HepG2 (cell line): Measurements from ENCODE around the gene FBXW2. TPM values are rescaled to one million over a fixed set of nuclear protein-coding genes. Genes with fewer than 3 reads are reported as not detected.
A peak's percentile ranks its signal among the peaks of the same experiment; 100 is the strongest.

Experiments used
- ARNTL ChIP-seq: sonication (generic); formaldehyde crosslinking; IDR thresholded peaks from 2 replicates; pipeline ENCODE4 v1.4.0; 2020; ENCODE audit warnings: mild to moderate bottlenecking, missing genetic modification reagents
- CHD4 ChIP-seq: fragments of 200-600 bp; sonication (generic); IDR thresholded peaks from 2 replicates; pipeline ENCODE4 v1.7.0; 2017; ENCODE audit warnings: mild to moderate bottlenecking, low read length, borderline replicate concordance
- KAT7 ChIP-seq: IDR thresholded peaks from 2 replicates; pipeline ENCODE4 v1.6.1; 2018; ENCODE audit warnings: borderline replicate concordance, missing compliant biosample characterization
- KDM5A ChIP-seq: fragments of 200-600 bp; sonication (generic); IDR thresholded peaks from 2 replicates; pipeline ENCODE4 v1.7.0; 2018; ENCODE audit warnings: antibody characterized with exemption, mild to moderate bottlenecking, low read length, borderline replicate concordance
- KMT2B ChIP-seq: IDR thresholded peaks from 2 replicates; pipeline ENCODE4 v1.6.1; 2016; ENCODE audit warnings: missing genetic modification reagents, missing compliant biosample characterization
- RXRA ChIP-seq: sonication (generic); formaldehyde crosslinking; IDR thresholded peaks from 2 replicates; pipeline ENCODE4 v1.5.1; 2020; ENCODE audit warnings: missing genetic modification reagents
- U2AF2 ChIP-seq: fragments of 200-400 bp; formaldehyde crosslinking; IDR thresholded peaks from 2 replicates; pipeline ENCODE4 v1.6.1; 2017; ENCODE audit warnings: low read depth, mild to moderate bottlenecking, low read length
- ZBTB10 ChIP-seq: sonication (generic); formaldehyde crosslinking; IDR thresholded peaks from 2 replicates; pipeline ENCODE4 v1.4.0; 2020; ENCODE audit warnings: missing genetic modification reagents, borderline replicate concordance
- ZBTB14 ChIP-seq: sonication (generic); formaldehyde crosslinking; IDR thresholded peaks from 2 replicates; pipeline ENCODE4 v1.4.0; 2020; ENCODE audit warnings: missing genetic modification reagents
- ZFP36 ChIP-seq: fragments of 150-350 bp; IDR thresholded peaks from 2 replicates; pipeline ENCODE4 v1.6.1; 2018; ENCODE audit warnings: borderline replicate concordance, low read length, low read depth; ENCODE audit not compliant: partially characterized antibody
- ZNF407 ChIP-seq: sonication (generic); formaldehyde crosslinking; IDR thresholded peaks from one replicate; pipeline ENCODE4 v1.5.1; 2020; ENCODE audit warnings: mild to moderate bottlenecking, missing genetic modification reagents; ENCODE audit errors: not compliant biosample characterization
- ZNF446 ChIP-seq: sonication (generic); formaldehyde crosslinking; IDR thresholded peaks from 2 replicates; pipeline ENCODE4 v1.5.0; 2020; ENCODE audit warnings: mild to moderate bottlenecking, missing genetic modification reagents
- ZNF788 ChIP-seq: sonication (generic); formaldehyde crosslinking; IDR thresholded peaks from 2 replicates; pipeline ENCODE4 v1.5.0; 2020; ENCODE audit warnings: mild to moderate bottlenecking, missing genetic modification reagents, borderline replicate concordance
- polyA plus RNA-seq, 8 experiments: library from polyadenylated mRNA; depleted of rRNA in 3 of 8; stranded (reverse) in 7 of 8; unstranded in 1 of 8; fragments of >200 nt; fragmentation: Illumina TruSeq in 4 of 8; extraction: Trizol in 4 of 8; gene quantifications; 2 replicates each; pipeline versions ENCODE4 v1.2.1 to v1.2.3, GENCODE V29; 2011 to 2016; ENCODE audit warnings: low read depth in 4 of 8, missing spikeins in 1 of 8, mixed read lengths in 1 of 8; ENCODE audit not compliant: insufficient read depth in 1 of 8
- total RNA-seq, 5 experiments: library from RNA; depleted of rRNA; stranded (reverse); fragments of >200 nt; fragmentation: Illumina TruSeq; extraction: Trizol; gene quantifications; 2 replicates each; pipeline ENCODE4 v1.2.3, GENCODE V29; 2016; ENCODE audit warnings: low read depth in 1 of 5
- TF ChIP-seq, protein P1 (sequence below): sonication (generic); formaldehyde crosslinking; IDR thresholded peaks from 2 replicates; pipeline ENCODE4 v1.5.1; 2020; ENCODE audit warnings: mild to moderate bottlenecking, moderate library complexity, missing genetic modification reagents

The FBXW2 gene
- total and polyA plus RNA-seq, 2 of the 13 experiments (the other 11 are each of a cell fraction or from before 2014, with no cell fraction given), result 35.4 to 43.1 TPM

DNA sequence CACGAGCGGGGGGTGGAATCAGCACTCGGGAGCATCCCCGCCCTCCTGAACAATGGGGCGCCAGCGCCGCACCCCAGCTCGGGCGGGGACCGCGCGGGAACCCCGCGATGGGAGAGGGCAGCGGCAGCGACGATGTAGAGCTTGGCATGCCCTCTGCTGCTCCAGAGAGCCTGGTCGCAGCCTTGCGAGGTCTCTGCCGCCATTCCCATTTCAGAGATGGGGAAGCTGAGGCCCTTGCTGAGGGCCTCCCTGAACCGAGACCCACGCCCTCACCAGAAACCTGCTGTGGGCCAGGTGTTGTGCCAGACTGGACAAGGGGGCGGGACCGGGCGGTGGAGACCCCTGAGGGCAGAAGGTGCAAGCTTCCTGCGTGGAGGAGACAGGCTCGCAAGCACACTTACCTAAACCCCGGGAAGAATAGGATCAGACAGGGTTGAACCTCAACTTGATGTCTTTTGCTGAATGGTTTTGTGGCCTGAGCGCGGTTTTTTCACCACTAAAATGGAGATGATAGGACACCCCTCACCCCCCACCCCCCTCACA lies 78.3 kb downstream of the FBXW2 start (continued):
- TF ChIP-seq ZBTB14 (CRISPR knock-in tag) (0 out of 2 replicates have a peak, but pooled peaks have one; percentile 8), ARNTL (peak; percentile 11; the same call in 1 of the 2 replicates), ZFP36 (no peak), RXRA (CRISPR knock-in tag) (peak; percentile 58; the same call in 1 of the 2 replicates), U2AF2 (0 out of 2 replicates have a peak, but pooled peaks have one; percentile 22), KDM5A (0 out of 2 replicates have a peak, but pooled peaks have one; percentile 15), ZBTB10 (CRISPR knock-in tag) (peak; percentile 90; the same call in 1 of the 2 replicates), KAT7 (CRISPR knock-in tag) (no peak), KMT2B (peak; percentile 2; the same call in 1 of the 2 replicates), CHD4 (peak; percentile 96), ZNF788 (CRISPR knock-in tag) (peak; percentile 2; the same call in 1 of the 2 replicates), ZNF407 (CRISPR knock-in tag) (peak; percentile 7), ZNF446 (CRISPR knock-in tag) (peak; percentile 27; the same call in 1 of the 2 replicates)
- TF ChIP-seq, protein P1, sequence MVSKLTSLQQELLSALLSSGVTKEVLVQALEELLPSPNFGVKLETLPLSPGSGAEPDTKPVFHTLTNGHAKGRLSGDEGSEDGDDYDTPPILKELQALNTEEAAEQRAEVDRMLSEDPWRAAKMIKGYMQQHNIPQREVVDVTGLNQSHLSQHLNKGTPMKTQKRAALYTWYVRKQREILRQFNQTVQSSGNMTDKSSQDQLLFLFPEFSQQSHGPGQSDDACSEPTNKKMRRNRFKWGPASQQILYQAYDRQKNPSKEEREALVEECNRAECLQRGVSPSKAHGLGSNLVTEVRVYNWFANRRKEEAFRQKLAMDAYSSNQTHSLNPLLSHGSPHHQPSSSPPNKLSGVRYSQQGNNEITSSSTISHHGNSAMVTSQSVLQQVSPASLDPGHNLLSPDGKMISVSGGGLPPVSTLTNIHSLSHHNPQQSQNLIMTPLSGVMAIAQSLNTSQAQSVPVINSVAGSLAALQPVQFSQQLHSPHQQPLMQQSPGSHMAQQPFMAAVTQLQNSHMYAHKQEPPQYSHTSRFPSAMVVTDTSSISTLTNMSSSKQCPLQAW (CRISPR knock-in tag), result peak; percentile 50; the same call in 1 of the 2 replicates
